ENCODE data around the gene ASPM.
"Not testable (repeated sequence)": the region's sequence is repeated elsewhere in the genome, so short reads cannot be mapped to it uniquely, and the experiment has no call there.

ASPM gene

GRCh38 chr1:197041486-197042353 is 104.7 kb downstream of the ASPM start:
- H3K27ac ChIP-seq (replicated peaks), result no peak overlapping the region
- no peak for DNase-seq (ENCODE audit: low read depth in 1 of 2, low spot score in 1 of 2)
- H3K27me3 ChIP-seq (ENCODE audit: insufficient read depth, poor library complexity, severe bottlenecking), result no peaks in the 10 kb centered on the region
- no peak overlapping the region for H3K4me3 ChIP-seq (replicated peaks; ENCODE audit: insufficient read depth, low read length)
- TF ChIP-seq POLR2AphosphoS5 (IDR thresholded peaks at IDR 0.05; ENCODE audit: low read depth), result no peak

GRCh38 chr1:197036861-197037260 is 109.6 kb downstream of the ASPM start:
- no peak overlapping the region for H3K27ac ChIP-seq (replicated peaks)
- no peaks in the 10 kb centered on the region for H3K27me3 ChIP-seq (ENCODE audit: insufficient read depth, poor library complexity, severe bottlenecking)

GRCh38 chr1:197034631-197035339 is 111.7 kb downstream of the ASPM start:
- DNase-seq (ENCODE audit: low read depth in 1 of 2, low spot score in 1 of 2); H3K27me3 ChIP-seq (ENCODE audit: insufficient read depth, poor library complexity, severe bottlenecking); H3K4me3 ChIP-seq (replicated peaks; ENCODE audit: insufficient read depth, low read length); H3K27ac ChIP-seq (replicated peaks): not testable (repeated sequence)

More at GRCh38 chr1:197036861-197037260, 109.6 kb downstream of the ASPM start:
- TF ChIP-seq, protein P1, sequence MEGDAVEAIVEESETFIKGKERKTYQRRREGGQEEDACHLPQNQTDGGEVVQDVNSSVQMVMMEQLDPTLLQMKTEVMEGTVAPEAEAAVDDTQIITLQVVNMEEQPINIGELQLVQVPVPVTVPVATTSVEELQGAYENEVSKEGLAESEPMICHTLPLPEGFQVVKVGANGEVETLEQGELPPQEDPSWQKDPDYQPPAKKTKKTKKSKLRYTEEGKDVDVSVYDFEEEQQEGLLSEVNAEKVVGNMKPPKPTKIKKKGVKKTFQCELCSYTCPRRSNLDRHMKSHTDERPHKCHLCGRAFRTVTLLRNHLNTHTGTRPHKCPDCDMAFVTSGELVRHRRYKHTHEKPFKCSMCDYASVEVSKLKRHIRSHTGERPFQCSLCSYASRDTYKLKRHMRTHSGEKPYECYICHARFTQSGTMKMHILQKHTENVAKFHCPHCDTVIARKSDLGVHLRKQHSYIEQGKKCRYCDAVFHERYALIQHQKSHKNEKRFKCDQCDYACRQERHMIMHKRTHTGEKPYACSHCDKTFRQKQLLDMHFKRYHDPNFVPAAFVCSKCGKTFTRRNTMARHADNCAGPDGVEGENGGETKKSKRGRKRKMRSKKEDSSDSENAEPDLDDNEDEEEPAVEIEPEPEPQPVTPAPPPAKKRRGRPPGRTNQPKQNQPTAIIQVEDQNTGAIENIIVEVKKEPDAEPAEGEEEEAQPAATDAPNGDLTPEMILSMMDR (IDR thresholded peaks at IDR 0.05; ENCODE audit: insufficient read depth, low read length), result no peak
- no peak overlapping the region for H3K4me3 ChIP-seq (replicated peaks; ENCODE audit: insufficient read depth, low read length)
- no peak for DNase-seq (ENCODE audit: low read depth in 1 of 2, low spot score in 1 of 2)
